Measurements from ENCODE around the gene CRB1. TPM values are rescaled to one million over a fixed set of nuclear protein-coding genes. Genes with fewer than 3 reads are reported as not detected.

CRB1 gene
- polyA plus RNA-seq, 1 experiment = not detected

DNA sequence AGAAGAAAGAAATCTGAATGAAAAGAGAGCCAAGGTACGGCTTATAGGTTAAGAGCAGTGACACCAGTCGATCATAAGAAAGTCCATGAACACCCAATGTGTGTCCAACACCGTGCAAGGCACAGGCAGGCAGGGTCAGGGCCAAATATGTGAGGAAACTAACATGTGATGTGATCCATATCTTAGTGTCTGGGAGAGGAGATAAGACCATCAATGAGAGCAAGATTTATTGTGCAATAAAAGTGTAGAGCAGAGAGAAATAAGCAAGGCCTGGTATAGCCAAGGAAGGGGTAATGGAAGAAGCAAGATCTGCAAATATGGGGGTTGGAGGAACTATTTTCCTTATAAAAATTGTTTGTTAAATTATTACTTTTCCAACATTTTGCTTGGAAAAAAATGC is 198.8 kb downstream of the CRB1 start:
- ChIA-PET POLR2A (no interaction called here), CTCF (no interaction called here)
- H3K4me3 ChIP-seq (ENCODE audit: low read depth, low read length) = no peak overlapping the region

GRCh38 chr1:197467881-197468280 is 199.8 kb downstream of the CRB1 start:
- Histone ChIP-seq H3K9me3 (ENCODE audit: control insufficient read depth, insufficient read depth, low read length) (no peaks in the 10 kb centered on the region), H3K27me3 (ENCODE audit: control insufficient read depth, insufficient read depth, low read length) (no peaks in the 10 kb centered on the region), H3K4me3 (ENCODE audit: low read depth, low read length) (no peak overlapping the region), H3K27ac (ENCODE audit: low read depth, low read length) (no peak overlapping the region)
- ChIA-PET POLR2A (no interaction called here), CTCF (no interaction called here)
- DNase-seq (ENCODE audit: low read depth, low spot score) = no peak
- no peak for TF ChIP-seq CTCF (IDR thresholded peaks at IDR 0.05; ENCODE audit: low read depth, low read length)

More for the DNA sequence above, 198.8 kb downstream of the CRB1 start:
- Histone ChIP-seq H3K27ac (ENCODE audit: low read depth, low read length) (no peak overlapping the region), H3K9me3 (ENCODE audit: control insufficient read depth, insufficient read depth, low read length) (no peaks in the 10 kb centered on the region), H3K27me3 (ENCODE audit: control insufficient read depth, insufficient read depth, low read length) (no peaks in the 10 kb centered on the region)
- no peak for DNase-seq (ENCODE audit: low read depth, low spot score)
- no peak for TF ChIP-seq CTCF (IDR thresholded peaks at IDR 0.05; ENCODE audit: low read depth, low read length)

DNA sequence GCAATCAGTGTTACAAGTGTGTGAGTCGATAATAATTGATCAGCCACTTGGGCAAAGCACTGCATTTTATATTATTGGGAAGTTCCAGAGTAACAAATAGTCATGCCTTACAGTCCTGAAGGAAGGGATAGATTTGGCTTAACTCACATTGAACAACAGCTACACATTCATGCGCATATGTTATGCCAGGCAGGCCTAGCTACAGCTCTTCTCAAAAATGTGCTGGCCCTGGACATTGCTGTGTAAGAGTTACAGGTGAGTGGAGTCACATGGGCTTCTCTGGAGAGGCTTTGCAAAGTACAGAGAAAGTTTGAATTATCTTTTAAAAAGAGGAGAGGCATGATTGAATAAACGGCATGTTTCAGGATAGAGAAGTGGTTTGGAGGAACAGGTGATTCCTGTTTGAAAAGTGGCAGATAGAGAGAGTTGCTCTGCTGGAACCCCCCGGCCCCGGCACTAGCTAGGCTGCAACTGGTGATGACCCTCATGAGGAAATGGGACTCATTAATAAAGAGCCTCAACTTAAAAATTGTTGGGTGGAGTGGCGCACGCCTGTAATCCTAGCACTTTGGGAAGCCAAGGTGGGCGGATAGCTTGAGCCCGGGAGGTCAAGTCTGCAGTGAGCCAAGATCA is 200.6 kb downstream of the CRB1 start:
- H3K27me3 ChIP-seq (ENCODE audit: control insufficient read depth, insufficient read depth, low read length) = no peaks in the 10 kb centered on the region
- H3K9me3 ChIP-seq (ENCODE audit: control insufficient read depth, insufficient read depth, low read length) = no peaks in the 10 kb centered on the region
- POLR2A ChIA-PET = no interaction called here
- no peak overlapping the region for H3K4me3 ChIP-seq (ENCODE audit: low read depth, low read length)
- CTCF ChIA-PET = no interaction called here
- no peak overlapping the region for H3K27ac ChIP-seq (ENCODE audit: low read depth, low read length)
- DNase-seq (ENCODE audit: low read depth, low spot score) = no peak
- TF ChIP-seq CTCF (IDR thresholded peaks at IDR 0.05; ENCODE audit: low read depth, low read length) = no peak

GRCh38 chr1:197469620-197470210 is 201.7 kb downstream of the CRB1 start:
- ChIA-PET CTCF (no interaction called here), POLR2A (no interaction called here)

More at GRCh38 chr1:197469620-197470210, 201.7 kb downstream of the CRB1 start:
- Histone ChIP-seq H3K27ac (ENCODE audit: low read depth, low read length) (no peak overlapping the region), H3K27me3 (ENCODE audit: control insufficient read depth, insufficient read depth, low read length) (no peaks in the 10 kb centered on the region), H3K4me3 (ENCODE audit: low read depth, low read length) (no peak overlapping the region), H3K9me3 (ENCODE audit: control insufficient read depth, insufficient read depth, low read length) (no peaks in the 10 kb centered on the region)
- no peak for TF ChIP-seq CTCF (IDR thresholded peaks at IDR 0.05; ENCODE audit: low read depth, low read length)
- DNase-seq (ENCODE audit: low read depth, low spot score) = no peak
